GM12878 (cell line): ENCODE data around the gene CD48. TPM values are rescaled to one million over a fixed set of nuclear protein-coding genes. Genes with fewer than 3 reads are reported as not detected.

Experiments
- ATAC-seq: fragments of 200-7000 bp; cut with Tn5 transposase; 3 replicates; pipeline ENCODE4 v1.9.1; 2020; ENCODE audit warnings: mild to moderate bottlenecking, moderate library complexity
- BruUV-seq: library from RNA; stranded (reverse); fragments of 400-500 nt; replicated peaks from 2 replicates; lab custom pipeline; 2021; lab: Mats Ljungman, UMichigan
- CTCF ChIA-PET: fragments of 300-600 bp; sonication (Branson Sonifier 250); formaldehyde crosslinking; extraction: SDS; loops from one replicate; lab custom pipeline; 2021; ENCODE audit warnings: inconsistent platforms; lab: Yijun Ruan, JAX
- POLR2A ChIA-PET: fragments of 350-600 bp; formaldehyde crosslinking; extraction: SDS; loops from one replicate; lab custom pipeline; 2021; ENCODE audit warnings: inconsistent platforms; lab: Charles Lee
- RAD21 ChIA-PET: fragments of 300-600 bp; sonication (Branson Sonifier 250); formaldehyde crosslinking; loops from one replicate; lab custom pipeline; 2023; ENCODE audit warnings: antibody characterized with exemption; ENCODE audit not compliant: unreplicated experiment; lab: Charles Lee
- SMC1A ChIA-PET: fragments of 300-600 bp; sonication (Branson Sonifier 250); formaldehyde crosslinking; loops from one replicate; lab custom pipeline; 2023; ENCODE audit not compliant: unreplicated experiment, uncharacterized antibody; lab: Charles Lee
- DNase-seq: peaks from one replicate; pipeline ENCODE4 v3.0.0-alpha.2; 2011; ENCODE audit warnings: low read depth, low spot score
- FAIRE-seq: peaks from 3 replicates; lab custom pipeline; 2011; peaks lifted over from hg19 to GRCh38; lab: Jason Lieb, UNC
- H2AFZ ChIP-seq: 2 replicates; pipeline ENCODE4 v1.6.0; 2011; ENCODE audit warnings: low read depth, low read length, control low read depth; ENCODE audit not compliant: control insufficient read depth
- H3K27ac ChIP-seq: 2 replicates; pipeline ENCODE4 v1.5.1; 2011; ENCODE audit warnings: control low read depth; ENCODE audit not compliant: control insufficient read depth, insufficient read depth
- H3K27me3 ChIP-seq, 2 experiments: replicated peaks in 1 of 2; 2 replicates each; pipeline versions ENCODE4 v1.6.0 to v1.6.1; 2011; ENCODE audit warnings: low read length in 1 of 2; ENCODE audit not compliant: control insufficient read depth in 2 of 2, insufficient read depth in 2 of 2
- H3K36me3 ChIP-seq, 2 experiments: 2 replicates each; pipeline ENCODE4 v1.5.1; 2011; ENCODE audit warnings: low read length in 1 of 2; ENCODE audit not compliant: control insufficient read depth in 2 of 2, insufficient read depth in 2 of 2
- H3K4me1 ChIP-seq: 2 replicates; pipeline ENCODE4 v1.6.1; 2011; ENCODE audit warnings: mild to moderate bottlenecking, low read length, moderate library complexity, mixed read lengths; ENCODE audit not compliant: control insufficient read depth, insufficient read depth
- H3K4me2 ChIP-seq: 2 replicates; pipeline ENCODE4 v1.6.0; 2011; ENCODE audit warnings: control low read depth; ENCODE audit not compliant: control insufficient read depth, insufficient read depth
- H3K4me3 ChIP-seq: fragments of 200-600 bp; sonication (generic); 2 replicates; pipeline ENCODE4 v1.5.1; 2016
- H3K79me2 ChIP-seq: 2 replicates; pipeline ENCODE4 v1.6.0; 2011; ENCODE audit warnings: low read length; ENCODE audit not compliant: control insufficient read depth, insufficient read depth
- H3K9ac ChIP-seq: 2 replicates; pipeline ENCODE4 v1.8.0; 2011; ENCODE audit warnings: low read length, control low read depth, mixed read lengths; ENCODE audit not compliant: control insufficient read depth, insufficient read depth
- H3K9me3 ChIP-seq: replicated peaks from 3 replicates; pipeline ENCODE4 v1.5.1; 2011; ENCODE audit warnings: mild to moderate bottlenecking, low read length; ENCODE audit not compliant: control insufficient read depth, insufficient read depth
- H4K20me1 ChIP-seq: 2 replicates; pipeline ENCODE4 v1.6.0; 2011; ENCODE audit not compliant: control insufficient read depth, insufficient read depth
- BRCA1 ChIP-seq: IDR thresholded peaks from 2 replicates; pipeline ENCODE4 v1.6.1; 2011; ENCODE audit warnings: low read depth, low read length, improper control_type of control experiment
- CHD4 ChIP-seq: fragments of 200-600 bp; sonication (generic); IDR thresholded peaks from 2 replicates; pipeline ENCODE4 v1.6.1; 2016; ENCODE audit warnings: mild to moderate bottlenecking
- GABPA ChIP-seq: IDR thresholded peaks from 2 replicates; pipeline ENCODE4 v1.6.1; 2014; ENCODE audit warnings: antibody characterized with exemption, low read depth, mild to moderate bottlenecking, inconsistent platforms
- KDM1A ChIP-seq: fragments of 200-600 bp; sonication (generic); IDR thresholded peaks from 2 replicates; pipeline ENCODE4 v1.6.1; 2016; ENCODE audit warnings: borderline replicate concordance
- MEF2A ChIP-seq: IDR thresholded peaks from 2 replicates; pipeline ENCODE4 v1.6.1; 2011; ENCODE audit warnings: low read depth, mild to moderate bottlenecking, low read length, moderate library complexity; ENCODE audit not compliant: insufficient read depth
- POLR2AphosphoS2 ChIP-seq: IDR thresholded peaks from 2 replicates; pipeline ENCODE4 v1.6.1; 2011; ENCODE audit warnings: low read depth, mild to moderate bottlenecking, low read length, improper control_type of control experiment, moderate library complexity
- SMC3 ChIP-seq: IDR thresholded peaks from 2 replicates; pipeline ENCODE4 v1.6.1; 2011; ENCODE audit warnings: low read length, improper control_type of control experiment, borderline replicate concordance
- SUZ12 ChIP-seq: fragments of 200-600 bp; sonication (generic); IDR thresholded peaks from one replicate; pipeline ENCODE4 v1.6.1; 2018; ENCODE audit warnings: antibody characterized with exemption, mild to moderate bottlenecking; ENCODE audit not compliant: unreplicated experiment
- WGBS: methylation state at CpG from one replicate; pipeline ENCODE4 v1.1.6; 2016; ENCODE audit warnings: low lambda C conversion rate; ENCODE audit not compliant: insufficient replicate concordance, insufficient coverage; ENCODE audit errors: missing lambda C conversion rate; 5-methylcytosine and 5-hydroxymethylcytosine counted together
- in situ Hi-C: fragments of 300-500 bp; cut with MboI; formaldehyde crosslinking; loops from 9 replicates; pipeline ENCODE4 v1.14.3; 2018; ENCODE audit warnings: mixed read lengths
- intact Hi-C: fragments of 100-400 bp; cut with micrococcal nuclease; formaldehyde crosslinking; loops from one replicate; pipeline ENCODE4 v1.14.2; 2022; ENCODE audit not compliant: unreplicated experiment
- polyA plus RNA-seq, 11 experiments: library from polyadenylated mRNA; depleted of rRNA in 4 of 11; unstranded in 6 of 11; stranded (reverse) in 5 of 11; fragments of >200 nt; fragmentation: Nextera tagmentation in 4 of 11; fragmentation: Illumina TruSeq in 1 of 11; extraction: Ambion mirVana in 4 of 11; extraction: Trizol in 1 of 11; gene quantifications; 1 replicate in 1 of 11; 2 replicates in 10 of 11; pipeline versions ENCODE4 v1.2.1 to v1.2.3, GENCODE V29; 2011 to 2016; ENCODE audit warnings: inconsistent platforms in 2 of 11, missing spikeins in 2 of 11, low read depth in 1 of 11
- total RNA-seq, 4 experiments: library from RNA; depleted of rRNA in 3 of 4; stranded (reverse); fragments of >200 nt in 3 of 4; fragmentation: Illumina TruSeq in 1 of 4; extraction: Trizol in 1 of 4; gene quantifications; 2 replicates each; pipeline versions ENCODE4 v1.2.1 to v1.2.3, GENCODE V29; 2013 to 2021
- TF ChIP-seq, protein P1 (sequence below): fragments of 450-650 bp; IDR thresholded peaks from 2 replicates; pipeline ENCODE4 v1.6.1; 2016; ENCODE audit warnings: mild to moderate bottlenecking
- TF ChIP-seq, protein P2 (sequence below): fragments of 450-650 bp; IDR thresholded peaks from 2 replicates; pipeline ENCODE4 v1.6.1; 2017; ENCODE audit warnings: antibody characterized with exemption, mild to moderate bottlenecking, moderate library complexity

CD48 gene
- total and polyA plus RNA-seq, 10 of the 15 experiments (the other 5 are each of a cell fraction or from before 2014, with no cell fraction given) = 302 to 1,315 (median 430) TPM

GRCh38 chr1:160721473-160721872 is 9.9 kb upstream of the CD48 start:
- TF ChIP-seq BRCA1 = no peak
- no peak for TF ChIP-seq CHD4
- TF ChIP-seq POLR2AphosphoS2 = no peak
- TF ChIP-seq KDM1A = no peak
- FAIRE-seq (no peak), DNase-seq (no peak), ATAC-seq (no peak)
- ChIA-PET RAD21 (interaction anchor here (2.1 to 8.5 kb wide), 5 partner anchors 9 to 293 kb away, joined by 5 to 74 read pairs (median 14); partner anchors contain the start of genes CD48 and ITLN2), POLR2A (interaction anchor here (0.5 to 7.5 kb wide), 4 partner anchors 8 to 120 kb away, joined by 3 to 73 read pairs (median 4); partner anchors contain the start of gene CD48), SMC1A (interaction anchor here (0.9 to 10.8 kb wide), 9 partner anchors 8 to 231 kb away, joined by 3 to 301 read pairs (median 81); partner anchors contain the start of genes CD48, ITLN2 and SLAMF7), CTCF (interaction anchor here (5.6 to 10.9 kb wide), 6 partner anchors 8 to 232 kb away, joined by 54 to 209 read pairs (median 99); partner anchors contain the start of genes CD48, ITLN2 and SLAMF7)
- Histone ChIP-seq H3K27me3 (no peaks in the 10 kb centered on the region), H3K4me2 (no peak overlapping the region), H3K79me2 (no peaks in the 10 kb centered on the region; the same call in 1 of the 2 replicates), H3K4me1 (peaks cover 23% of the 10 kb centered on the region), H3K9me3 (no peaks in the 10 kb centered on the region), H2AFZ (no peak overlapping the region), H3K36me3 (no peaks in the 10 kb centered on the region), H3K4me3 (no peak overlapping the region), H3K9ac (no peak overlapping the region), H4K20me1 (no peaks in the 10 kb centered on the region), H3K27ac (no peak overlapping the region)
- in situ Hi-C loops (no loop called here), intact Hi-C loops (no loop called here)
- BruUV-seq = no TSS peak

- WGBS = 100% methylated on average over 3 of the region's 3 CpGs
- Histone ChIP-seq H3K4me2 (no peak overlapping the region), H3K9ac (no peak overlapping the region), H3K27me3 (no peaks in the 10 kb centered on the region), H4K20me1 (no peaks in the 10 kb centered on the region), H3K36me3 (no peaks in the 10 kb centered on the region), H3K4me1 (peaks cover 14% of the 10 kb centered on the region), H3K9me3 (no peaks in the 10 kb centered on the region), H2AFZ (no peak overlapping the region), H3K79me2 (no peaks in the 10 kb centered on the region; the same call in 1 of the 2 replicates), H3K27ac (no peak overlapping the region), H3K4me3 (no peak overlapping the region)
- no TSS peak for BruUV-seq
- ChIA-PET CTCF (interaction anchor here (0.7 to 8.0 kb wide), 5 partner anchors 7 to 231 kb away, joined by 3 to 102 read pairs (median 4); partner anchors contain the start of gene CD48), SMC1A (interaction anchor here (0.7 to 9.9 kb wide), 7 partner anchors 7 to 232 kb away, joined by 3 to 189 read pairs (median 3); partner anchors contain the start of genes CD48 and SLAMF7), RAD21 (interaction anchor here (0.6 to 8.5 kb wide), 2 partner anchors 8 to 37 kb away, joined by 4 to 74 read pairs; partner anchors contain the start of gene CD48), POLR2A (interaction anchor here (1.1 kb wide), 1 partner anchor 121 kb away, joined by 3 read pairs; no protein-coding TSS in a partner anchor)
- in situ Hi-C loops (no loop called here), intact Hi-C loops (no loop called here)
- no peak for FAIRE-seq
- no peak for DNase-seq
- ATAC-seq = no peak
- TF ChIP-seq SUZ12 (no peak), SMC3 (no peak), GABPA (no peak), MEF2A (no peak)
- TF ChIP-seq, protein P1, sequence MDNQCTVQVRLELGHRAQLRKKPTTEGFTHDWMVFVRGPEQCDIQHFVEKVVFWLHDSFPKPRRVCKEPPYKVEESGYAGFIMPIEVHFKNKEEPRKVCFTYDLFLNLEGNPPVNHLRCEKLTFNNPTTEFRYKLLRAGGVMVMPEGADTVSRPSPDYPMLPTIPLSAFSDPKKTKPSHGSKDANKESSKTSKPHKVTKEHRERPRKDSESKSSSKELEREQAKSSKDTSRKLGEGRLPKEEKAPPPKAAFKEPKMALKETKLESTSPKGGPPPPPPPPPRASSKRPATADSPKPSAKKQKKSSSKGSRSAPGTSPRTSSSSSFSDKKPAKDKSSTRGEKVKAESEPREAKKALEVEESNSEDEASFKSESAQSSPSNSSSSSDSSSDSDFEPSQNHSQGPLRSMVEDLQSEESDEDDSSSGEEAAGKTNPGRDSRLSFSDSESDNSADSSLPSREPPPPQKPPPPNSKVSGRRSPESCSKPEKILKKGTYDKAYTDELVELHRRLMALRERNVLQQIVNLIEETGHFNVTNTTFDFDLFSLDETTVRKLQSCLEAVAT = no peak
- TF ChIP-seq, protein P2, sequence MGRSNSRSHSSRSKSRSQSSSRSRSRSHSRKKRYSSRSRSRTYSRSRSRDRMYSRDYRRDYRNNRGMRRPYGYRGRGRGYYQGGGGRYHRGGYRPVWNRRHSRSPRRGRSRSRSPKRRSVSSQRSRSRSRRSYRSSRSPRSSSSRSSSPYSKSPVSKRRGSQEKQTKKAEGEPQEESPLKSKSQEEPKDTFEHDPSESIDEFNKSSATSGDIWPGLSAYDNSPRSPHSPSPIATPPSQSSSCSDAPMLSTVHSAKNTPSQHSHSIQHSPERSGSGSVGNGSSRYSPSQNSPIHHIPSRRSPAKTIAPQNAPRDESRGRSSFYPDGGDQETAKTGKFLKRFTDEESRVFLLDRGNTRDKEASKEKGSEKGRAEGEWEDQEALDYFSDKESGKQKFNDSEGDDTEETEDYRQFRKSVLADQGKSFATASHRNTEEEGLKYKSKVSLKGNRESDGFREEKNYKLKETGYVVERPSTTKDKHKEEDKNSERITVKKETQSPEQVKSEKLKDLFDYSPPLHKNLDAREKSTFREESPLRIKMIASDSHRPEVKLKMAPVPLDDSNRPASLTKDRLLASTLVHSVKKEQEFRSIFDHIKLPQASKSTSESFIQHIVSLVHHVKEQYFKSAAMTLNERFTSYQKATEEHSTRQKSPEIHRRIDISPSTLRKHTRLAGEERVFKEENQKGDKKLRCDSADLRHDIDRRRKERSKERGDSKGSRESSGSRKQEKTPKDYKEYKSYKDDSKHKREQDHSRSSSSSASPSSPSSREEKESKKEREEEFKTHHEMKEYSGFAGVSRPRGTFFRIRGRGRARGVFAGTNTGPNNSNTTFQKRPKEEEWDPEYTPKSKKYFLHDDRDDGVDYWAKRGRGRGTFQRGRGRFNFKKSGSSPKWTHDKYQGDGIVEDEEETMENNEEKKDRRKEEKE = no peak
Observed at GRCh38 chr1:160720356-160721085, 8.9 kb upstream of the CD48 start.
